Lung (tissue), 13 donors: ENCODE measurements around the gene AGR3. TPM values are rescaled to one million over a fixed set of nuclear protein-coding genes. Genes with fewer than 3 reads are reported as not detected.

Experiments
- ATAC-seq: fragments of 200-7000 bp; cut with Tn5 transposase; one replicate; pipeline ENCODE4 v1.9.1; 2020; ENCODE audit warnings: moderate number of reproducible peaks; ENCODE audit not compliant: insufficient read depth, low FRiP score
- DNase-seq, 3 donors: peaks; one replicate each; pipeline ENCODE4 v3.0.0-alpha.2; 2013 to 2017
- H3K27ac ChIP-seq, 2 donors: one replicate each; pipeline ENCODE4 v1.5.1; 2013; ENCODE audit warnings: mild to moderate bottlenecking in 2 of 2, moderate library complexity in 2 of 2, control low read depth in 1 of 2, inconsistent platforms in 1 of 2, low read depth in 1 of 2, low read length in 1 of 2
- H3K27me3 ChIP-seq, 3 donors: one replicate each; pipeline ENCODE4 v1.5.1; 2013; ENCODE audit warnings: low read length in 2 of 3; ENCODE audit not compliant: control insufficient read depth in 3 of 3, insufficient read depth in 3 of 3
- H3K36me3 ChIP-seq, 4 donors: one replicate each; pipeline ENCODE4 v1.5.1; 2013; ENCODE audit warnings: low read length in 4 of 4, mild to moderate bottlenecking in 1 of 4, moderate library complexity in 1 of 4; ENCODE audit not compliant: control insufficient read depth in 4 of 4, insufficient read depth in 4 of 4
- H3K4me1 ChIP-seq, 5 donors: one replicate each; pipeline ENCODE4 v1.5.1; 2013; ENCODE audit warnings: low read length in 5 of 5, mild to moderate bottlenecking in 2 of 5, moderate library complexity in 1 of 5; ENCODE audit not compliant: control insufficient read depth in 5 of 5, insufficient read depth in 5 of 5
- H3K4me3 ChIP-seq: one replicate; pipeline ENCODE4 v1.5.1; 2013; ENCODE audit warnings: mild to moderate bottlenecking, control low read depth, moderate library complexity
- H3K9ac ChIP-seq, 2 donors: one replicate each; pipeline ENCODE4 v1.5.1; 2013; ENCODE audit warnings: low read length in 2 of 2, control low read depth in 1 of 2; ENCODE audit not compliant: insufficient read depth in 1 of 2
- H3K9me3 ChIP-seq, 4 donors: one replicate each; pipeline ENCODE4 v1.5.1; 2013; ENCODE audit warnings: low read length in 3 of 4, mild to moderate bottlenecking in 1 of 4, moderate library complexity in 1 of 4; ENCODE audit not compliant: control insufficient read depth in 4 of 4, insufficient read depth in 3 of 4
- WGBS, 2 donors: extraction: QIAGEN DNeasy Blood & Tissue Kit; methylation state at CpG; one replicate each; pipeline ENCODE4 v1.1.7; 2013; 5-methylcytosine and 5-hydroxymethylcytosine counted together
- polyA plus RNA-seq, 2 donors: library from polyadenylated mRNA; stranded (reverse); fragments of 200-250 nt; gene quantifications; one replicate each; pipeline ENCODE4 v1.2.1, GENCODE V29; 2013
- small RNA-seq: library from RNA; depleted of rRNA; stranded (forward); fragments of <200 nt; gene quantifications from one replicate; pipeline ENCODE3, GENCODE V24; 2014; ENCODE audit warnings: low replicate concordance
- total RNA-seq, 2 donors: library from RNA; depleted of rRNA in 1 of 2; stranded (reverse); fragments of >200 nt in 1 of 2; gene quantifications; one replicate each; pipeline ENCODE4 v1.2.1, GENCODE V29; 2014 to 2021
- TF ChIP-seq, protein P1 (sequence below): IDR thresholded peaks from 2 replicates; pipeline ENCODE4 v1.5.1; 2012; ENCODE audit warnings: mild to moderate bottlenecking; ENCODE audit errors: control extremely low read depth, extremely low read depth
- donor health status: control.
- donor health status: control.
- donor health status: Bipolar disorder and iron deficiency.
- donor health status: healthy.
- donor health status: DM: yes; HTN: yes; CAD: no.

Gene AGR3
- total and polyA plus RNA-seq, 4 donors: 136 to 464 (median 188) TPM

- Histone ChIP-seq H3K4me1 (no peaks in the 10 kb centered on the region), H3K9ac (no peak overlapping the region), H3K4me3 (no peak overlapping the region), H3K27me3 (no peaks in the 10 kb centered on the region), H3K9me3 (no peaks in the 10 kb centered on the region), H3K27ac (no peak overlapping the region), H3K36me3 (no peaks in the 10 kb centered on the region)
- no peak for DNase-seq
- no peak for ATAC-seq
- 58 to 62% methylated on average over 2 of the region's 2 CpGs for WGBS, 2 donors
- TF ChIP-seq, protein P1, sequence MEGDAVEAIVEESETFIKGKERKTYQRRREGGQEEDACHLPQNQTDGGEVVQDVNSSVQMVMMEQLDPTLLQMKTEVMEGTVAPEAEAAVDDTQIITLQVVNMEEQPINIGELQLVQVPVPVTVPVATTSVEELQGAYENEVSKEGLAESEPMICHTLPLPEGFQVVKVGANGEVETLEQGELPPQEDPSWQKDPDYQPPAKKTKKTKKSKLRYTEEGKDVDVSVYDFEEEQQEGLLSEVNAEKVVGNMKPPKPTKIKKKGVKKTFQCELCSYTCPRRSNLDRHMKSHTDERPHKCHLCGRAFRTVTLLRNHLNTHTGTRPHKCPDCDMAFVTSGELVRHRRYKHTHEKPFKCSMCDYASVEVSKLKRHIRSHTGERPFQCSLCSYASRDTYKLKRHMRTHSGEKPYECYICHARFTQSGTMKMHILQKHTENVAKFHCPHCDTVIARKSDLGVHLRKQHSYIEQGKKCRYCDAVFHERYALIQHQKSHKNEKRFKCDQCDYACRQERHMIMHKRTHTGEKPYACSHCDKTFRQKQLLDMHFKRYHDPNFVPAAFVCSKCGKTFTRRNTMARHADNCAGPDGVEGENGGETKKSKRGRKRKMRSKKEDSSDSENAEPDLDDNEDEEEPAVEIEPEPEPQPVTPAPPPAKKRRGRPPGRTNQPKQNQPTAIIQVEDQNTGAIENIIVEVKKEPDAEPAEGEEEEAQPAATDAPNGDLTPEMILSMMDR: no peak
Measured at GRCh38 chr7:16810112-16810511, 71.7 kb downstream of the AGR3 start.

Small RNAs within 50 kb of the gene (small RNA-seq; reads per million reads assigned to genes)
- not detected for gene AC098592.2

Other genes starting within 250 kb of the AGR3 start
- gene ANKMY2, start 236.2 kb downstream of the AGR3 start, total RNA-seq: 10 to 100 TPM; 13.5 to 26.2 TPM
- gene ANKMY2, start 236.2 kb downstream of the AGR3 start, polyA plus RNA-seq: 1 to 10 TPM; 4.9 to 6.0 TPM
- gene BZW2, start 235.8 kb downstream of the AGR3 start, total RNA-seq: 10 to 100 TPM; 44.3 to 47.9 TPM
- gene BZW2, start 235.8 kb downstream of the AGR3 start, polyA plus RNA-seq: 10 to 100 TPM; 32.4 to 53.7 TPM
- 100 to 1,000 TPM; 125 to 143 TPM for gene TSPAN13, start 128.2 kb downstream of the AGR3 start, total RNA-seq
- gene TSPAN13, start 128.2 kb downstream of the AGR3 start, polyA plus RNA-seq: 100 to 1,000 TPM in 1 of 2 donors, 10 to 100 TPM in 1; 81.1 to 125 TPM
- 100 to 1,000 TPM; 248 to 333 TPM for gene AGR2, start 77.0 kb downstream of the AGR3 start, total RNA-seq
- 100 to 1,000 TPM; 137 to 420 TPM for gene AGR2, start 77.0 kb downstream of the AGR3 start, polyA plus RNA-seq